ENCODE results near the gene DHRS2.
"Not testable (repeated sequence)": the region's sequence is repeated elsewhere in the genome, so short reads cannot be mapped to it uniquely, and the experiment has no call there.

DHRS2 gene

DNA sequence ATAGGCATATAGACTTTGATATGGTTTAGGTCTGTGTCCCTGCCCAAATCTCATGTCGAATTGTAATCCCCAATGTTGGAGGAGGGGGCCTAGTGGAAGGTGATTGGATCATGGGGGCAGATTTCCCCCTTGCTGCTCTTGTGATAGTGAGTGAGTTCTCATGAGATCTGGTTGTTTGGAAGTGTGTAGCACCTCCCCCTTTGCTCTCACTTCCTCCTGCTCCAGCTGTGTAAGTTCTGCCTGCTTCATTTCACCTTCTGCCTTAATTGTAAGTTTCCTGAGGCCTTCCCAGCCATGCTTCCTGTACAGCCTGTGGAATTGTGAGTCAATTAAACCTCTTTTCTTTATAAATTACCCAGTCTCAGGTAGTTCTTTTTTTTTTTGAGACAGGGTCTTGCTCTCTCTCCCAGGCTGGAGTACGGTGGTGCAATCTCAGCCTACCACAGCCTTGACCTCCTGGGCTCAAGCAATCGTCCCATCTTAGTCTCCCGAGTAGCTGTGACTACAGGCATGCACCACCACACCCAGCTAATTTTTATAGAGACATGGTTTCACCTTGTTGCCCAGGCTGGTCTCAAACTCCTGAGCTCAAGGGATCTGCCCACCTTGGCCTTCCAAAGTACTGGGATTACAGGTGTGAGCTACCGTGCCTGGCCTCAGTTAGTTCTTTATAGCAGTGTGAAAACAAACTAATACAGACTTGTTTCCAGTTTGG is 1.3 kb upstream of the DHRS2 start:
- DNase-seq = not testable (repeated sequence)

DNA sequence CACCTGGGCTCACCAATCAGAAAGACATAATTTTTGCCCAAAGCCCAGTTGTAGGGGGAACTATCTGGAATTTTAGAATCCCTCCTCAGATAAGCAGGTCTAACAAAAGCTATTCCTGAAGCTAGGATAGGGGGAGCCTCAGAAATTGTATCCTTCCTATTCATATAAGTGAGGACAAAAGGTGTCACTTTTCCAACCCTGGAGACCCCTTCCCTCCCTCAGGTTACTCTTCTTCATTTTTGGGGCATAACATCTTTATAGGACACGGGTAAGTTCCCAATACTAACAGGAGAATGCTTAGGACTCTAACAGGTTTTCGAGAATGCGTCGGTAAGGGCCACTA is 1.1 kb downstream of the DHRS2 start:
- not testable (repeated sequence) for DNase-seq

DNA sequence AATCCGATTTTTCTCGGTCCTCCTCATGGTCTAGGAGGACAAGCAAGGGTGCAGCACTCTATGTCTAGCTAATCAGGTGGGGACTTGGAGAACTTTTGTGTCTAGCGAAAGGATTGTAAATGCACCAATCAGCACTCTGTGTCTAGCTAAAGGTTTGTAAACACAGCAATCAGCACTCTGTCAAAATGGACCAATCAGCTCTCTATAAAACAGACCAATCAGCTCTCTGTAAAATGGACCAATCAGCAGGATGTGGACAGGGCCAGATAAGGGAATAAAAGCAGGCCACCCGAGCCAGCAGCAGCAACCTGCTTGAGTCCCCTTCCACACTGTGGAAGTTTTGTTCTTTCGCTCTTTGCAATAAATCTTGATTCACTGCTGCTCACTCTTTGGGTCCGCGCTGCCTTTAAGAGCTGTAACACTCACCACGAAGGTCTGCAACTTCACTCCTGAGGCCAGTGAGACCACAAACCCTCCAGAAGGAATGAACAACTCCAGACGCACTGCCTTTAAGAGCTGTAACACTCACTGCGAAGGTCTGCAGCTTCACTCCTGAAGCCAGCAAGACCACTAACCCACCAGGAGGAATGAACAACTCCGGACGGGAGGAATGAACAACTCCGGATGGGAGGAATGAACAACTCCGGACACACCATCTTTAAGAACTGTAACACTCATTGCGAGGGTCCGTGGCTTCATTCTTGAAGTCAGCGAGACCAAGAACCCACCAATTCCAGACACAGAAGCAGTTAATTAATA is 1.7 kb downstream of the DHRS2 start:
- DNase-seq = not testable (repeated sequence)

DNA sequence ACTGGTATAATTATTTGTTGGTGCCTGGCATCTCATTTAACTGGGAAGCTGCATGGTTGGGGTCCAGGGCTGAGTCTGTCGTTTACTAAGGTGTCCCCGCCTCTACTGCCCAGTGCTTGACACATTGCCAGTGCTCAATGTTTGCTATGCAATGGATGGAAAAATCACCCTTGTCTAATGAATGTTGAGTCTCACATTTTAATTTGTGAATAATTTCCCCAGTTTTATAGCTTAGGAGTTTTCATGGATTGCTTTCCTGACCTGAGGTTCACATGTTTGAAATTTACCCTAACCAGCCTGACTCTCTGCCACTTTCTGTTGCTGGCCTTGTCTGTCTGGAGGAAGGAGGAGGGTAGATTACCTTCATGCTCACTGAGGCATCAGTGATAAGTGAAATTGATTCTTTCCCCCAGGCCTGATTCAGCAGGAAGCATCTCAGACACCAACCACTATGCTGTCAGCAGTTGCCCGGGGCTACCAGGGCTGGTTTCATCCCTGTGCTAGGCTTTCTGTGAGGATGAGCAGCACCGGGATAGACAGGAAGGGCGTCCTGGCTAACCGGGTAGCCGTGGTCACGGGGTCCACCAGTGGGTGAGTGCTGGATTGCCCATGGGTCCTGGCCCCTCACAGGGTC is 2.4 kb downstream of the DHRS2 start:
- DNase-seq = no peak

DNA sequence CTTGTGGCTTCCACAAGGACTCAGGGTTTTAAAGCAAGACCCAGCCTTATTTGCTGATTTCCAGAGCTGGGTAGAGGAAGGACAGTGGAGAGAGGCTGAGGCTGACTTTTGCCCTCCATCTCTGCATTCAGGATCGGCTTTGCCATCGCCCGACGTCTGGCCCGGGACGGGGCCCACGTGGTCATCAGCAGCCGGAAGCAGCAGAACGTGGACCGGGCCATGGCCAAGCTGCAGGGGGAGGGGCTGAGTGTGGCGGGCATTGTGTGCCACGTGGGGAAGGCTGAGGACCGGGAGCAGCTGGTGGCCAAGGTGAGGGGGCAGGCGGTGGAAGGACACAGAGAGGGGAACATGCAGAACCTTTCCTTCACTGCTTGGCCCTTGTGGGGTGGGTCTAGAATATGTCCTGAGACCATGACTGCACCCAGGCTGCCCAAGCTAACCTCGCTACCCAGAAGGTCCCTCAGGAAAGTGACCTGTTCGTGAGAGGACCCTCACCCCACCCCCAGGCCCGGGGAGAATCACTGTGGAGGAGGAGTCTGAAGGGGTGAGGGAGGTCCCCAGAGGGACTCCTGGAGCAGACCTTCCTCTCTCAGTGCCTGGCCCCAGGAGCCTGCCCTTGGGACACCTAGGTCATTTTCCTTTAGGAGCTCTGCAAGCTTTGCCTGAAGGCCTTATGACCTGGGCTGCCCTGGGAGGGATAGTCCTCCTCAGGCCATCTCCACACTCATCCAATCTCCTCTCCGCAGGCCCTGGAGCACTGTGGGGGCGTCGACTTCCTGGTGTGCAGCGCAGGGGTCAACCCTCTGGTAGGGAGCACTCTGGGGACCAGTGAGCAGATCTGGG is 3.1 kb downstream of the DHRS2 start:
- no peak for DNase-seq

DNA sequence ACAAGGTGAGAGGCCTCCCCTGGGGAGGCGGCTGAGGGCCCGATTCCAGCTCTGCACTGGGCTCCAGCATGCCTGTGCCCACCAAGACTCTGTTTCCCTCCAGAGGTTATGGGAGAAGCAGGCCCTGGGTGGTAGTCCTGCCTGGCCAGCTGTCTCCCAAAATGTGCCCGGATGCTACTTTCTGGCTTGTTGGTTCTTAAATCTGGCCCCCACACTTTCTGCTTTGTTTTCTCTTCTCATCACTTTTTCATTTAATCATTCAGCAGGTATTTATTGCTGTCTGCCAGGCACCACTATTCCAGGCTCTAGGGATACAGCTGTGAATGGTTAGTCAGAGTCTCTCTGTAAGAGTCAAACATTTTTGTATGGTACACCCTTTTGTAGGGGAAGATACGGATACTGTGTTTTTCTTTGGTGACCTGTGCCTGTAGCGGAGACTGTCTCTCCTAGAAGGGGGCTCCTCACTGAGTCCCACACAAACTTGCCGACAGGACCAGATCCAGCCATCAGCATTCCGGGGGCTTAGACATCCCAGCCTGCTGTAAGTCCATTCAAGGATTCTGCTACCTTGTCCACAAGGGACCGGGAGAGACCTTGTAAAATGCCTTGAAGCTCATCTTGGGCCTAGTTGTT is 3.8 kb downstream of the DHRS2 start:
- DNase-seq = no peak

DNA sequence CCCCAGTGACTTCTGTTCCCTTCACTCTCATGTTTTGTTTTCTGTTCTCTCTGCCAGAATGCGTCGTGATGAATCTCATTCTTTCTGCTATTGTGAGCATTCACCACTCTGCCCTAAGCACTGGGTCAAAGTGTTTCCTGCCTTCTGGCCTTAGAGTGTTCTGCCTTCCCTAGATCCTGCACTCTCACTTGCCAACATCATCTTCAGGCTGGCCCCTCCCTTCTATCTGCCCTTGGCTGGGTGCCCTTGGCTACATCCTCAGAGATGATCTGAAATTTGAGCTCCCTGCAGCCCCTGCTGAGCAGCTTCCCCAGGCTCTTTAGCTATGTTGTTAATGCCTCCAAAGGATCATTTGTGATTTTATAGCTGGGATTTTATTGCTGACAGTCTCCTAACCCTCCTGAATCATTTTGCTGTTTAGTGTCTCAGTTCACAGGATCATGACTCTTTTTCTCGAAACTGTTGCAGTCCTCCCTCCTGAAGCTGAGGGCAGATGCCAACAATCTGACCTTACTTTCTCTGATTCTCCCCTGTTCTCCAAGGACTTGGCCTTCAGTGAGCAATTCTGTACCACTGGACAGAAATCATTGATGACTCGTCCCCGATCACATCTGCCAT is 4.5 kb downstream of the DHRS2 start:
- DNase-seq = no peak

DNA sequence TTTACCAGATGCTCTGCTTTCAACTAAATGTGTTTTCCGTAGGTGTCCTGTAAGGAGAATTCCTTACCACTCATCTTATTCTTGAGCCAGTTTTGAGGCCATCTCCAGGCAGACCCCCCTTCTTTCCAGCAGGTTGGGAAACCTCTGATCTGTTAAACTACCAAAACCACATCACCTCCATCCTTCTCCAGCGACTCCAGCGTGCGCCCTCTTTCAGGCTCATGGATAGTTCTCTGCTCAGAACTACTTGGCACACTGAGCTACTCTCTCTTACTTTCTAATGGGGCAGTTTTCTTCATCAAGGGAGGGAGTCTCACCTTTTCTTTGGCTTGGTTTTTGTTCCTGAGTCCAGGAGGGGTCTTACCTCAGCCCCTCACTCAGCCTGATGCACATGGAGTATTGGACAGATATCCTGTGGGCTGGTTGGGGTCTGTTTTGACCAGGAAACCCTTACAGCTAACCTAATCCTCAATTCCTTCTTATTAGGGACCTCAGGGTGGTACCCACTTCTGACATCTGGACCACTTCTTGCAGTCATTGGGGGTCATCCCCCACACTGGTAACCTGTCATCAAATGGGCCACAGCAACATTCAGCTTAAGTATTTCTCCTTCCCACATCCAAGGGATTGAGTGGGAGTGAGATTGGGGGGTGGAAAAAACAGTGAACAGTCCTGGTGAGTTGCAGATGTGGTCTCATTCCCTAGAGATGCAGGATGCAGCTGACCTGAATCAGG is 5.2 kb downstream of the DHRS2 start:
- DNase-seq = no peak

DNA sequence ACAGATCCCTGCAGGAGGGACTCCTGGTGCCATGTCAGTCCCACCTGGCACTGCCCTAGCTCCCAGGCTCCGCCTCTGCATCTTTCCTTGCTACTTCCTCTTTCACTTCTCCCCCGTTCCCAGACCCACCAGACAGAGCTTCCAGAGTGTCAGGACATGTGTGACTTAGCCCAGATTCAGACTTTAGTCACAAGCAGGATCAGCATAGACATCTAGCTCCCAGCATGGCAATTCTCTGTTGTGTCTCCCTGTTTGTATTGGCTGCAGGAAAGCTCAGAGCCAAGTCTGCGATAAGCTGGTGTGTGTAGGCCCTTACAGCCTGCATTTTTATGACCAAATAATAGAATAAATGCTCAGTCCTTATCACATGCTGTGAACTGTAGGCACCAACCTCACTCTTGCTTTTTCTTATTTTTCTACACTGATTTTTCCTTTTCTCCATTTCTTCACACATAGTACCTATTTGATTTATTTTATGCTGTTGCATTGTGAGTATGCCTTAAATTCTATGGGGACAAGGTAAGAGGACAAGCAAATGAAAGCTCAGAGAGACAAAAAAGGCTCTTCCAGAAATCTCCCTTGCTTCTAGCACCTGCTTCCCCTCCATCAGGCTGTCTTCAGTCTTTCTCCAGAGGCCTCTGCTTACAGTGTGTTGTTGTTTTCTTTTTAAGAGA is 5.9 kb downstream of the DHRS2 start:
- no peak for DNase-seq

DNA sequence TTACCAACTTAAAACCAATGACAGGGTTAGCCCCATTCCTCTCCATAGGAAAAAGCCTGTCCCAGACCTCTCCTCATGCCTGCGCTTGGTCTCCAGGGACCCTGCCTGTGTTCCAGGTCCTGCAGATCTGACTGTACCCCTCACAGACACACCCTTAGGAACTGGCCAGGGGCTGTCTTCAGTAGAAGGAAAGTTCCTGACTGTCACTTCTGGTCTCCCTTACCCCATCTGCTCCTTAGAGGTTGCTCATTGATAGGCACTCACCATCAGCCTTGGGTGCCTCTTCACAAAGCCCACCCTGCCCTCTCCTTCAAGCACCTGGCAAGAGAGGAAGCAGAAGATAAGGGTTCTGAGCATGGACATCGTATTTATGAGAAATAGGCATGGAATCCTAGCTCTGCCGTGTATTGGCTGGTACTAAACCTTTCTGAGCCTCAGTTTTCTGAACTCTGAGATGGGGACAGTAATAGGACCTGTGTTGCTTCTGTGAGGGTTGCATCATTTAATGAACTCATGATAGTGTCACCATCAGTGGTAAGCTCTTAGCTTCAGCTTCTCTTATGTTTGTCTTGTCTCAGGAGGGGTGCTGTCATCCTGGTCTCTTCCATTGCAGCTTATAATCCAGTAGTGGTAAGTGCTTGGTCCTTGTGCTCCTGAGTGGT is 7.5 kb downstream of the DHRS2 start:
- DNase-seq = no peak

DNA sequence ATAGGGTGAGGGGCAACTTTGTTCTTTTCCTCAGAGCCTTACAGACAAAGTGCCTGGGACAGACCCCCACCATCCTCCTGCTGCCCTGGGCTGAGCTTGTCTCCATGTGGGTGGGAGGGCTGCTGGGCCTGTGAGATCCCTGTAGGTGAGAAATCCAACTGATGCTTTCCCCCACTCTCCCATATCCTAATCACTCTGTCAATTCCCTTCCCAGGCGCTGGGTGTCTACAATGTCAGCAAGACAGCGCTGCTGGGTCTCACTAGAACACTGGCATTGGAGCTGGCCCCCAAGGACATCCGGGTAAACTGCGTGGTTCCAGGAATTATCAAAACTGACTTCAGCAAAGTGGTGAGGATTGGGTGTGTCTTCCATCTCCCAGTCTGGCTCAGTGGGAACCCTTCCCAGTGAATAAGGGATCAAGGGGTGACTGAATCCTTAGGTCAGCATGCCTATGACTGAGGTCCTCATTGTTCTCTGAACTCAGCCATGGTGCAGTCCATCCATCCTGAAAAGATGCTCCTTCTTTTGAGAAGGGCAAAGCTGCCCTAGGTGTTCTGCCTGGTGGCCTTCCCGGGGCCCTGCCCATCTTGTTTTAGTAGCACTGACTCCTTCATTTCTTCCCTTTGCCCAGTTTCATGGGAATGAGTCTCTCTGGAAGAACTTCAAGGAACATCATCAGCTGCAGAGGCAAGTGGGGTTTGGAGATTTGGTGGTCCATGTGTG is 8.2 kb downstream of the DHRS2 start:
- DNase-seq = no peak

DNA sequence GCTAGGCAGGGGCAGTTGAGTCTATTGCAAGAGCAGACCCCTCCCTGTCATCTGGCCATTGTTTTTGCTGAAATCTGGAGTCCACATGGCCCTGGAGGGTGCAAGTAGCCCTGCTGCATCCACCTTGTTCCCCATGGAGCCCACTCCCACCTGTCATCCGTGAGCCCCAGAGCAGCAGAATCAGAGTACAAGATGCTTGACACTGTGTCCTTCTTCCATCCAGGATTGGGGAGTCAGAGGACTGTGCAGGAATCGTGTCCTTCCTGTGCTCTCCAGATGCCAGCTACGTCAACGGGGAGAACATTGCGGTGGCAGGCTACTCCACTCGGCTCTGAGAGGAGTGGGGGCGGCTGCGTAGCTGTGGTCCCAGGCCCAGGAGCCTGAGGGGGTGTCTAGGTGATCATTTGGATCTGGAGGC is 8.8 kb downstream of the DHRS2 start:
- DNase-seq = no peak

DNA sequence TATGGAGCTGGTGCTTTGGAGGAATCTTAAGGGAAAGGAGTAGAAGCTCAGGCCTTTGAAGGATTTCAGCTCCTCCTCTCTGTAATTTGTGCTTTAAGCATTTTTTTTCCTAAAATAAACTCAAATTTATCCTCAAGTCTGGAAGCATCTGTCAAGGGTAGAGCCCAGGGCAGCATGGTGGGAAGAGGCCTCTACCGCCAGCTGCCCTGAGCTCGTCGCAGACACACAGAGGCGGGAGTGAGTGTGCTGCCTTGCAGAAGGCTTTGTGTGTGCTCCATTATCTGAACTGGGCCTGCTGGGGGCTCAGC is 9.3 kb downstream of the DHRS2 start:
- no peak for DNase-seq

DNA sequence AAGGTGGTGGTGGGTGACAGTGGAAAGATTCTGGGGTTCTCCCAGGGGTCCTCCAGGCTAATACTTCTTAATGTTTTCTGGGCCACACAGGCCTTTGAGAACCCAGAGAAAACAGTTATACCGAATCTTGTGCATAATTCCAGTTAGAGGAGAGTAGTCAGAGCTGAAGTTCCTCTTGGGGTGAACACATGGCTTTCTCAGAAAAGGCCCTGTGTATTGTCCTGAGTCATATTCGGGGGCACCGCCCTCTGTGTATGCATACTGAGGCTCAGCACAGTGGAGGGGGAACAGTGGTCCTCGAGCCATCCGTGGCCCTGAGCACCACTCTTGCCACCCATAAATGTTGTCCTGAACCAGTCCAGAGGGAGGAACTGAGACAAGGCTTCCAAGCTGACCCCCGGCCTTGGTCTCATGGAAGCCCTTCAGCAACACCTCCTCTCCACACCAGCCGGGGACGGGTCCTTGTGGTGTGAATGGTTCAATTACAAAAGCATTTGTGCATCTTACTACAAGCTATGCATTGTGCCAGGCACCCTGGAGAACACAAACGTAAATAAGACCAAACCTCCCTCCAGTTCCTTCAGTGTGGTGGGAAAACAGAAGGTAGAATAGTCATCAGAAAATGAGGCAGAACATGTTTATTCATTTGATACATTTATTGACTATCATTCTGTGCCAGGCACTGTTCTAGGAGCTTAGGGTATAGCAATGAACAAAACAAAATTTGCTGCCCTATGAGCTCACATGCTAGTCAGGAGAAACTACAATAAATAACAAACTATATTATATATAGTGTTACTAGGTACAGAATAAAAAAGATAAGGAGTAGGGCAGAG is 9.9 kb downstream of the DHRS2 start:
- DNase-seq = no peak

DNA sequence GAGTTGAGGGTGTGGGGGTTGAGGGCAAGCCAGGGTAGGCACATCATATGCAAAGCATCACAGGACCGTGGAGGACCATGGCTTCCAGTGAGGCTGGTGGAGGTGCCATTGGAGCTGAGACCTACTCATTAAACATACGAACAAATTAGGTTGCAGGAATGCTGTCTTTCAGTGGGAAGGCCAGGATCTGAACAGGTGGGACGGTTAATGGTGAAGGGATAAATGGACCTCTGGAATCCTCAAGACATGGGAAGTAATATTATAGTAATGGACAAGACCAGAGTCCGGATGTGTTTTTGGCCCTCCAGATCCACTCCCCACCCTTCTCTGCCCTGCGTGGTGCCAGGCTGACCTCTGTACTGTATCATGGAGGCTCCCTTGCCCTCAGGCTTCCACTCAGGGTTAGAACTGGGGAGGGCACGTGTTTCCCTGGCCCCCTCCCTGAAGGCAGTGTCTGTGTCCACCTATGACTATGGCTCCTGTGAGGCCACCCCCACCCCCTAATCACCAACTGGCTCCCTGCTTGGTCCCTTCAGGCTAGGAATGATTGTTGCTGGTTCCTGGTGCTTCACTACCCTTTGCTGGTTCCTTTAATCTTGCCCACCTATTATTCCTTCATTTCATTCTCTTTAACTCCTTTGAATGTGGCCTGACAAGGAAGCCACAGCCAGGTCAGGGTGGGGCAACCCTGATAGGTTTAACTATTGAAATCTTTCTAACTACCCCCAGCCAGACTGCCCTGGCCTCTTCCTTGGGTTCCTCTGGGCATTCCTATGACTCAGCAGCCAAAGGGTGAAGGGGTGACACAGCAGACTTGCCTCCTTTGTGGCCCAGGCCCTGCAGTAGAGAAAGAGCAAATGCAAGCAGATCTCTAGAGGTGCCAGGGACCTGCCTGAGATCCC is 10.7 kb downstream of the DHRS2 start:
- DNase-seq = no peak

DNA sequence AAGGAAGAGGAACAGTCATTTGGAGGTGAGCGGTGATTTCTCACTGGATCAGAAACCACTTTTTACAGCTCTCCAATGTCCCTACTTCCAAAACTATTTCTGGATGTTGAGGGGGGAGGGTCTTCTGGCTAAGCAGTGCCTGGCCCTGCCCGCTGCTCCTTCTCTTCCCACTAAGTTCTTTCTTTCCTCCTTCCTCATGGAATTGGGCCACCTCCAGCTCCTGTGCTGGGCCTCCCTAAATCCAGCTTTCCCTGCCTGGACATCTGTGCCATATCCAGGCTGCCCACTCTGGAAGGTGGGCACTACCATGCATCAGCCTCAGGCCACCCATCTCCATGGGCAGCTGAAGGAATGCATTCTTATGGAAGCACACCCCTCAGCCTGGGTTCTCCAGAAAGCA is 11.5 kb downstream of the DHRS2 start:
- DNase-seq = no peak

DNA sequence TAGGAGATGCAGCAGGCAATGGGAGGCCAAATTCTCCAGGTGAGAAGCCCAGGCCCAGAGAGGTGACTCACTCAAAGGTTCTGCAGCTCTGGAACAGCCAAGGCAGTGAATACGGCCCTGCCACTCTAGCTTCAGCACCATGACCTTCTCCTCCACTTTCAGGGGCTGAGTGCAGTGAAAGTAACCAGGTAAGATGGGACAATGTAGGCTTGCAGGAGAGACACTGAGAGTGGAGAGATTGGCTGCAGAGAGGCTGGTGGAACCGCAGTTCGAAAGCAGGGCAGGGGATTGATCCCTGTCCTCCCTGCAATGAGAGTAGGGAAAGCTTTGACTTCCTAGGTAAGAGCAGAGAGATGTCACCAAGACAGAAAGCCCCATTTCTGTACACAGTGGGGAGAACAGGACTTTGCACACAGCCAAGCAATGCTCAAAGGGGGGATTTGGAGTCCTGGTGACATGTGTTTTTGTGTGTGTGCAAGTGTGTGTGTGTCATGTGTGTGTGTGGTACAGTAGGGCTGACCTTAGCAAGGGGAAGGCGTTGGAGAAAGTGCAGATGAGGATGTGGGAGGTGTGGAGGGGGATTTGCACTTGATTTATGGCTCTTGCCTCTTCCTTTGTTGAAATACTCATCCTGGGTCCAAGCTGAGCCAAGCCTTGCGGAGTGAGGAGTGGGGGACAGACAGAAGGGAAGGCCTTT is 12.7 kb downstream of the DHRS2 start:
- DNase-seq = no peak

Measured in activated T-cell treated with anti-CD3 and anti-CD28 coated beads, Interleukin-2, amount 50 U/mL, for 48 hours (primary cell).